ENCODE measurements around the gene LSM7.
"Not testable (repeated sequence)": the region's sequence is repeated elsewhere in the genome, so short reads cannot be mapped to it uniquely, and the experiment has no call there.

The LSM7 gene

DNA sequence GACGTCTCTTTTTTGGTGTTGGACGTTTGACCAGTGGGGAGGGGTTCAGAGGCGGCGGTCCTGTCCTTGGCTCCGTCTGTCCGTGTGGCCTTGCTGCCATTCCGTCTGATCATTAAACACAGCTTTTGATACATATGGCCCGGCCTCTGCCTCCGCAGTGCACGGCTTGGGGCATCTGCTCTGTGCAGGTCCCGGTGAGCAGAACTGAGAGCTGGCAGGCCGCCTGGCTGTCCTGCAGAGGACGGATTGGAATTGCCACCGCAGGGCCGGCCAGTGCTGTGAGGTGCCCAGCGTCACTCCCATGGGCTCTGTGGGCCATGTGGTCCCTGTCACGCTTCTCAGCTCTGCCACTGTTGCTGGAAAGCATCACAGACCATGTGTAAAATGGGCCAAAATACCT lies 26.3 kb upstream of the LSM7 start:
- no peak for DNase-seq

- no peak for DNase-seq
Measured at GRCh38 chr19:2353887-2354592, 25.7 kb upstream of the LSM7 start.

DNA sequence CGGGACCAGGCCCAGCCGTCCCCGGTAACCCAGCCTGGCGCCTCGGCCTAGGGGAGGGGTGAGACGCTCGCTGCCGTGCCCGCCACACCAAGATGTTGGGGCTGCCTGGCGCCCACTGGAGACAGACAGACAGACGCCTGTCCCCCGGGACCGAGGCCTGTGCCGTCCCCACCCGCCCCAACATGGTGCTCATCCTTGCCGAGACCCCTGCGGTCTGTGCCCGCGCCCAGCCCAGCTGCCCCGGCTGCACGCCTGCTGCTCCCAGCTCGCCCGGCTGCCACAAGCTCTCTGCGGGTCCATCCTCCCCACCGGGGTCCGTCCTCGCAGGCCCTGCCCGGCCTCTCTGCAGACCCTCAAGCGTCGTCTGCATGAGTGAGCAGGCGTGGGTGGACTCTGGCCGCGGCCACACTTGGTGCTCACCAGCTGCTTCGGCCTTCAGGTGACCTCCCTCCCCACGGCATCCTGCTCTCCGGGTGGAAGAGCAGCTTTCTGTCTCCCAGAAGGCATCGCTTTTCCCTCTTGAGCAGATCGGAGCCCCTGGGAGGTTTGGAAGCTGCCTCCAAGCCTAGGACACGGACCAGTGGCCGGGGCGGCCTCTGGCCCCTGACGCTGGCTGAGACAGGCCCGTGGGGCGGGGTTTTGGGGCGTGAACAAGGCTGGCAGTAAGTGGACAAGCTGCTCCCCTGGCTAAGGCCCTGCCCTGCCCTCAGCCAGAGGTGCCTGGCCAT lies 24.9 kb upstream of the LSM7 start:
- DNase-seq = no peak

DNA sequence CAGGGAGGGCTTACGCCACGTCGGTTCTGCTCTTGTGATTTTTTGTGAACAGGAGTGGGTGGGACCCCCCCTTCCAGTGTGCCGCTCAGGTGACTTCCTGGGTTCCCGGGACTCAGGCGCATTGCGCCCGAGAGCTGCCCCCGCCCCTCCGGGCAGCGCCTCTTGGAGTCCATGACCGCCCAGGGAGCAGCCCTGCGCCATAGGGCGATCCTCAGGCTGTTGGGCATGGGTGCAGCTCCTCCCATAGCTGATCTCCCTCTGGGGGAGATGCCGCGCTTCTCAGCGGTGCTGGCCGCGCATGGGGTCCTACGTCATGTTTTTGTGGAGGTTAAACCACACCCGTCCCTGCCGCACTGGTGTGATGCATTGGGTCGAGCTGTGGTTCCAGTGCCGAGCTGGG lies 23.7 kb upstream of the LSM7 start:
- no peak for DNase-seq

- no peak for DNase-seq
Measured at GRCh38 chr19:2351591-2351990, 23.2 kb upstream of the LSM7 start.

- DNase-seq = no peak
Measured at GRCh38 chr19:2350656-2351055, 22.3 kb upstream of the LSM7 start.

GRCh38 chr19:2349818-2350217 lies 21.4 kb upstream of the LSM7 start:
- DNase-seq = not testable (repeated sequence)

DNA sequence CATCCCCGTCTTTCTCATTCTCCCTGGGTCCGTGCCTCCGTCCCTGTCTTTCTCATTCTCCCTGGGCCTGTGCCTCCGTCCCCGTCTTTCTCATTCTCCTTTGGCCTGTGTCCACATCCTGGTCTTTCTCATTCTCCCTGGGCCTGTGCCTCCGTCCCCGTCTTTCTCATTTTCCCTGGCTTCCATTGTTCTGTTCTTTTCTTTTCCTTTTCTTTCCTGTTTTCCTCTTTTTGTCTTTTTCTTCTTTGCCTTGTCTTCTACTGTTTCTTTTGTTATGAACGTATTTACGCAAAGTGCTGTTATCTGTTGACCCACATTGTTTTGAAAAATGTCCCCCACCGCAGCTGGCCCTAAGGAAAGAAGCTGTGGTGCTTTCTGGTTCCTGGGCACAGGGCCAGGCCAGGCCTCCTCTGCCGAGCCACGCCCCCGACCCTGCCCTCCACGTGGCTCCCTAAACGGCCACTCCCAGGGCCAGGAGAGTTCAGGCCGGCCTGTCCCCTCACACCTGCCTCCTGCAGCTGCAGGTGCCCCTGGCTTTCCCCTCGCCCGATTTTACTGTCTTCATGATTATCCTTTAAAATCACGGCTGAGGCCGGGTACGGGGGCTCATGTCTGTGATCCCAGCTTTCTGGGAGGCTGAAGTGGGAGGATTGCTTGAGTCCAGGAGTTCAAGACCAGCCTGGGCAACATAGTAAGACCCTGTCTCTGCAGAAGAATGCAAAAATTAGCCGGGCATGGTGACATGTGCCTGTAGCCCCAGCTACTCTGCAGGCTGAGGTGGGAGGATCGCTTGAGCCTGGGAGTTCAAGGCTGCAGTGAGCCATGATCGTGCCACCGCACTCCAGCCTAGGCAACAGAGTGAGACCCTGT lies 17.6 kb upstream of the LSM7 start:
- no peak for DNase-seq

- DNase-seq = no peak
Measured at GRCh38 chr19:2345076-2345475, 16.7 kb upstream of the LSM7 start.

GRCh38 chr19:2344381-2344870 lies 16.0 kb upstream of the LSM7 start:
- DNase-seq = no peak

DNA sequence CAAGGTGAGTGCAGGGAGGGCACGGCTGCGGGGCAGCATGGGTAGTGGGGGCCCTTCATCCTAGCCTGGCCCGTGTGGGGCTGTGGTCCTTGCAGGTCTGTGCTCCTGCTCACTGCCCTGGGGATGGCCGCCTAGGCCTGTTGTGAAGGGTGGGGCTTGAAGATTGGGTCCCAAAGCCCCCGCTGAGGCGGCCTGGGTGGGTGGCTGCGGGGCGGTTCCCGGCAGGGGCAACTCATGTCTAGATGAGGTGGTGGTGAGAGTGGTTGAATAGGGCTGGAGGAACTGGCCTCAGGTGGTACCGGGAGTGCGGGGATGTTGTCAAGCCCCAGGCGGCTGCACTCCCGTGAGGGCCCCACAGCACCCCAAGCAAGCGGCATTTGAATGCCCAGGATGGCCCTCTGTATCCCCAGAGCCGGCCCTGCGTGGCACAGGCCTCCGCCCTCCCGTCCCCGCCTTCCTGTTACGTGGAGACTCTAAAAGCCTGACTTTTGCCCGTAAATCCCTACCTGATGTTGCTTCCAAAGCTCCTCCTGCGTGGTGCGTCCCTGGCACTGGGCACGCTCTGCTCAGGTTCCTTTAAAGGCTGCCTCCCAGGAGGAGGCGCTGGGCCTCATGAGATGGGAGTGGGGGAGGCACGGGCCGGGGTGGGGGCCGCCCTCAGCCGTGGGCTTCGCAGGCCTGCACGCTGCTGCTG lies 15.1 kb upstream of the LSM7 start:
- DNase-seq = no peak

GRCh38 chr19:2342656-2343288 lies 14.4 kb upstream of the LSM7 start:
- no peak for DNase-seq

DNA sequence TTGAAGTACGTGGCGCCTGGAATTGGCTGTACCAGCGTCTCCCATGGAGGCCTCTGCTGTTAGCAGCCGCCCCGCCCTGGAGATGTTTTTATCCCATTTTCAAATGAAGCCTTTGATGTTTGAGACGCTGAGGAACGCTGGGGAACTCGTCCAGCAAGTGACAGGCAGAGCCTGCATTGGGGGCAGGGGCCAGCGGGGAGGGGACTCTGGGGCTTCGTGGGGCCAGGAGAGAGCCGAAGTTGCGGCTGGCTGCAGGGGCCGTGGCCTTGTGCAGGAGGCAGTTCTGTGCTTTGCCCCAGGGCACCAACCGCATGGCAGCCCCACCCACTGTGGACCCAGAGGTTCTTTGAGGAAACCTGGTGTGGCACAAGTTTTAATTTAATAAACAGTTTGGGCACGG lies 13.6 kb upstream of the LSM7 start:
- no peak for DNase-seq

DNA sequence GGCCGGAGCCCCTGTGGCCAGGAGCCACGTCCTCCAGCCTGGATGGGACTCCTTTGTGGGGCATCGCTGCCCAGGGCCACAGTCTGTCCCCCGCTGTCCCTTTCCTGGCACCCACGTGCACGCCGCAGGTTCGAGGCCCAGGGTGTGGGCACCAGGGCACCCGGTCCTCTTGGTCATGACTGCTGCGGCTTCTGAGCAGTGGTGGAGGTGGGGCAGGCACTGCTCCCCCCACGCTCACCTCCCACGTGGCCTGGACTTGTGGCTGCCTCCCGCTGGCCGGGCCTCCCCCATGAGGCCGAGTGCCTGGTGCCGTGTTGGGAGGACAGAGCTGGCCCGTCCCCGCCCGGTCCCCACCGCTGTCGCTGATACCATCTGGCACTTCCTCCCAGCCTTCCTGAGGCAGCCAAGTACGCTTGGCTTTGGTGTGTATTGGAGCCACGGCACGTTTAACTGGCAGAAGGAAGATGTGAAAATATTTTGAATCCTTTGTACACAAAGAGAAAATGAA lies 12.9 kb upstream of the LSM7 start:
- DNase-seq = peak in 1 of 2 donors; percentile 73

- DNase-seq = no peak
Measured at GRCh38 chr19:2340496-2341243, 12.3 kb upstream of the LSM7 start.

- no peak for DNase-seq
Measured at GRCh38 chr19:2339644-2340310, 11.4 kb upstream of the LSM7 start.

DNA sequence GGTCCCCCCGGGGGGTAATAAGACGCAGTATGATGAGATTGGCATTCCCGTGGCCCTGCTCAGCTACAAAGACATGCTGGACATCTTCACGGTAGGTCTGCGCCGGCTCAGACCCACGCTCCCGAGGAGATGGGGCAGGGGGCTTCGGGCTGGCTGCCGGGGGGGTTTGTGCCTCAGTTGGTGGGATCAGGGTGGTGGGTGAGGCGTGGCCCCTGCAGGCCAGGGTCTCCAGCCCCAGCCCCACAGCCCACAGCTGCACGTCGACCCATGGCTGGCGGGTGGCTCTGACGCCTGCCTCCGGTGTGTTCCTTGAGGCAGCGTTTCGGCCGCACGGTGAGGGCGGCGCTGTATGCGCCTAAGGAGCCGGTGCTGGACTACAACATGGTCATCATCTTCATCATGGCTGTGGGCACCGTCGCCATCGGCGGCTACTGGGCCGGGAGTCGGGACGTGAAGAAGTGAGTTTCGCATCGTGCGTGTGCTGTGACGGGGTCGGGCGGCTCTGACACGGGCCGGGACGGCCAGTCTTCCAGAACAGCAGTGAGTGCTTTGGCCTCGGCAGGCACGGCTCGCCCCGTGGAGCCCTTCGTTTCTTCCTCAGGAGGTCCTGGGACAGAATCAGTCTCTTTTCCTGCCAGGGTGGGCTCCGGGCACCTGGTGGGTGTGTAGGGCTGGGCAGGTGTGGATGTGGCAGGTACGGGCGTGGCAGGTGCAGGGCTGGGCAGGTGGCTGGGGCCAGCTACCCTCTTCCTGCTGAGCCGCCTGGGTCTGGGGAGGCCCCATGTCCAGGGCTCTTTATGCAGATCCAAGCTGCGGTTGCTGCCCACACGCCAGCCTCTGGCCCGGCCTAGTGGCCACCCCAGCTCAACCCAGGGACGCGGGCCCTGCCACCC lies 10.6 kb upstream of the LSM7 start:
- DNase-seq = no peak

DNA sequence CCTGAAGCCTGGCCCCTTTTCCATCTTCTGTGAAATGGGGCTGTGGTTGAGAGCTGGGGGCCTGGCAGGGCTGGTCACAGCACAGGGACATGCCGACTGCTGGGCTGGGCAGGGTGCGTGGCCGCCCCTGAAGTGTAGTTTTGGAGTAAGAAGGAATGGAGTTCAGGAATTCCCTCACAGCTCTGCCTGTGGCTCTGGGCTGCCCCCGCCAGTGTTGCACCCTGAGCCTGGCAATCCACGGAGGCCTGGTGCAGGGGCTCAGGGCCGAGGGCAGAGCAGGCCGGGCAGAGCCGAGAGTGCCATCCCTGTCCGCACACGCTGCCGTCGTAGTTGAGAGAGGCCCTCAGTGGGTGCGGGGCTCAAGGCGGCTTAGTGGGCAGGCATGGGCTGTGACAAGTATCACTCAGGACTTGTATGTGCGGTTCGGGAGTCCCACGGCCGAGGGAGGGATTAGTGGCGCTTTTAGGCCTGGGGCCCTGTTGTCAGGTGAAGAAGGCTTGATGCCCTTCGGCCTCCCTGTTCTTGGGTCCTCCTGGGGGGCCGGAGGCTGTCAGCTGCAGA lies 9.7 kb upstream of the LSM7 start:
- no peak for DNase-seq

GRCh38 chr19:2337329-2337707 lies 8.9 kb upstream of the LSM7 start:
- no peak for DNase-seq
